Liver (tissue), 3 donors: ENCODE measurements around the gene CRACDL.

Experiments
- GABPA ChIP-seq, 2 donors: IDR thresholded peaks in 1 of 2; conservative IDR thresholded peaks in 1 of 2; 2 replicates each; pipeline ENCODE4 v1.6.1; 2016; ENCODE audit warnings: antibody characterized with exemption in 2 of 2, mild to moderate bottlenecking in 1 of 2, moderate library complexity in 1 of 2
- HNF4G ChIP-seq: IDR thresholded peaks from 2 replicates; pipeline ENCODE4 v1.6.1; 2016; ENCODE audit warnings: antibody characterized with exemption
- JUND ChIP-seq, 2 donors: IDR thresholded peaks; 2 replicates each; pipeline ENCODE4 v1.6.1; 2016; ENCODE audit warnings: antibody characterized with exemption in 2 of 2
- TAF1 ChIP-seq: conservative IDR thresholded peaks from 2 replicates; pipeline ENCODE4 v1.6.1; 2016; ENCODE audit warnings: antibody characterized with exemption, mild to moderate bottlenecking
- TF ChIP-seq, protein P1 (sequence below): fragments of 150-350 bp; IDR thresholded peaks from 2 replicates; pipeline ENCODE4 v1.5.1; 2017; ENCODE audit warnings: improper control_type of control experiment, low read depth, low read length; ENCODE audit not compliant: missing input control
- TF ChIP-seq, protein P2 (sequence below): IDR thresholded peaks from 2 replicates; pipeline ENCODE4 v1.6.1; 2016; ENCODE audit warnings: antibody characterized with exemption, mild to moderate bottlenecking
- TF ChIP-seq, protein P3 (sequence below): IDR thresholded peaks from 2 replicates; pipeline ENCODE4 v1.6.1; 2016; ENCODE audit warnings: antibody characterized with exemption
- donor health status: healthy.
- donor health status: healthy.

DNA sequence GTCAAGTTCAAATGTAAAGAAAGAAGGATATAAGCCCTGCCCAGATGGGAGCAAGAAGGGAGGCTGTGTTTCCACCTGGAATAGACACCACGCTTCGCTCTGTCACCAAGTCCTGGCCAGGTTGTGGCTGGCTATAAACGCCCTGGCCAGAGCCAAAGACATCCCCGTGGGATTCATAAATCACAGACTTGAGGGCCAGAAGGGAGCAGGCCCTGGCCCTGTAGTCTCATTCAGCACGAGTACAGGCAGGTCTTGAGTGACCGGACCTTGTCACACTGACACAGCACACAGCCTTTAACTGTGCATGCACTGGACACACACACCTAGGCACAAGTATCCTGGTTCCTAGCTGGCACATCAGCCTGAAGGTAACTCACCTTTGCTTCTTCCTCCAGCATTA, 110.6 kb downstream of the CRACDL start:
- TF ChIP-seq, protein P1, sequence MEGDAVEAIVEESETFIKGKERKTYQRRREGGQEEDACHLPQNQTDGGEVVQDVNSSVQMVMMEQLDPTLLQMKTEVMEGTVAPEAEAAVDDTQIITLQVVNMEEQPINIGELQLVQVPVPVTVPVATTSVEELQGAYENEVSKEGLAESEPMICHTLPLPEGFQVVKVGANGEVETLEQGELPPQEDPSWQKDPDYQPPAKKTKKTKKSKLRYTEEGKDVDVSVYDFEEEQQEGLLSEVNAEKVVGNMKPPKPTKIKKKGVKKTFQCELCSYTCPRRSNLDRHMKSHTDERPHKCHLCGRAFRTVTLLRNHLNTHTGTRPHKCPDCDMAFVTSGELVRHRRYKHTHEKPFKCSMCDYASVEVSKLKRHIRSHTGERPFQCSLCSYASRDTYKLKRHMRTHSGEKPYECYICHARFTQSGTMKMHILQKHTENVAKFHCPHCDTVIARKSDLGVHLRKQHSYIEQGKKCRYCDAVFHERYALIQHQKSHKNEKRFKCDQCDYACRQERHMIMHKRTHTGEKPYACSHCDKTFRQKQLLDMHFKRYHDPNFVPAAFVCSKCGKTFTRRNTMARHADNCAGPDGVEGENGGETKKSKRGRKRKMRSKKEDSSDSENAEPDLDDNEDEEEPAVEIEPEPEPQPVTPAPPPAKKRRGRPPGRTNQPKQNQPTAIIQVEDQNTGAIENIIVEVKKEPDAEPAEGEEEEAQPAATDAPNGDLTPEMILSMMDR: no peak
- TF ChIP-seq JUND (IDR thresholded peaks at IDR 0.05) (no peak), TAF1 (no peak), HNF4G (no peak), GABPA (IDR thresholded peaks at IDR 0.05 in 1 of 2, conservative IDR thresholded peaks at IDR 0.05 in 1 of 2) (no peak)
- TF ChIP-seq, protein P2, sequence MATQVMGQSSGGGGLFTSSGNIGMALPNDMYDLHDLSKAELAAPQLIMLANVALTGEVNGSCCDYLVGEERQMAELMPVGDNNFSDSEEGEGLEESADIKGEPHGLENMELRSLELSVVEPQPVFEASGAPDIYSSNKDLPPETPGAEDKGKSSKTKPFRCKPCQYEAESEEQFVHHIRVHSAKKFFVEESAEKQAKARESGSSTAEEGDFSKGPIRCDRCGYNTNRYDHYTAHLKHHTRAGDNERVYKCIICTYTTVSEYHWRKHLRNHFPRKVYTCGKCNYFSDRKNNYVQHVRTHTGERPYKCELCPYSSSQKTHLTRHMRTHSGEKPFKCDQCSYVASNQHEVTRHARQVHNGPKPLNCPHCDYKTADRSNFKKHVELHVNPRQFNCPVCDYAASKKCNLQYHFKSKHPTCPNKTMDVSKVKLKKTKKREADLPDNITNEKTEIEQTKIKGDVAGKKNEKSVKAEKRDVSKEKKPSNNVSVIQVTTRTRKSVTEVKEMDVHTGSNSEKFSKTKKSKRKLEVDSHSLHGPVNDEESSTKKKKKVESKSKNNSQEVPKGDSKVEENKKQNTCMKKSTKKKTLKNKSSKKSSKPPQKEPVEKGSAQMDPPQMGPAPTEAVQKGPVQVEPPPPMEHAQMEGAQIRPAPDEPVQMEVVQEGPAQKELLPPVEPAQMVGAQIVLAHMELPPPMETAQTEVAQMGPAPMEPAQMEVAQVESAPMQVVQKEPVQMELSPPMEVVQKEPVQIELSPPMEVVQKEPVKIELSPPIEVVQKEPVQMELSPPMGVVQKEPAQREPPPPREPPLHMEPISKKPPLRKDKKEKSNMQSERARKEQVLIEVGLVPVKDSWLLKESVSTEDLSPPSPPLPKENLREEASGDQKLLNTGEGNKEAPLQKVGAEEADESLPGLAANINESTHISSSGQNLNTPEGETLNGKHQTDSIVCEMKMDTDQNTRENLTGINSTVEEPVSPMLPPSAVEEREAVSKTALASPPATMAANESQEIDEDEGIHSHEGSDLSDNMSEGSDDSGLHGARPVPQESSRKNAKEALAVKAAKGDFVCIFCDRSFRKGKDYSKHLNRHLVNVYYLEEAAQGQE: no peak
- TF ChIP-seq, protein P3, sequence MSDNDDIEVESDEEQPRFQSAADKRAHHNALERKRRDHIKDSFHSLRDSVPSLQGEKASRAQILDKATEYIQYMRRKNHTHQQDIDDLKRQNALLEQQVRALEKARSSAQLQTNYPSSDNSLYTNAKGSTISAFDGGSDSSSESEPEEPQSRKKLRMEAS: no peak
